Occipital lobe (tissue), 2 donors: ENCODE measurements around the gene FANCG. TPM values are rescaled to one million over a fixed set of nuclear protein-coding genes. Genes with fewer than 3 reads are reported as not detected.

Source experiments
- DNase-seq: peaks from one replicate; lab custom pipeline; 2025; lab: John Stamatoyannopoulos, UW
- total RNA-seq: library from RNA; depleted of rRNA; stranded (reverse); fragments of >200 nt; gene quantifications from one replicate; pipeline ENCODE4 v1.2.3, GENCODE V29; 2014

FANCG gene
- total RNA-seq, 1 donor from 2014 or later = 31.7 TPM

DNA sequence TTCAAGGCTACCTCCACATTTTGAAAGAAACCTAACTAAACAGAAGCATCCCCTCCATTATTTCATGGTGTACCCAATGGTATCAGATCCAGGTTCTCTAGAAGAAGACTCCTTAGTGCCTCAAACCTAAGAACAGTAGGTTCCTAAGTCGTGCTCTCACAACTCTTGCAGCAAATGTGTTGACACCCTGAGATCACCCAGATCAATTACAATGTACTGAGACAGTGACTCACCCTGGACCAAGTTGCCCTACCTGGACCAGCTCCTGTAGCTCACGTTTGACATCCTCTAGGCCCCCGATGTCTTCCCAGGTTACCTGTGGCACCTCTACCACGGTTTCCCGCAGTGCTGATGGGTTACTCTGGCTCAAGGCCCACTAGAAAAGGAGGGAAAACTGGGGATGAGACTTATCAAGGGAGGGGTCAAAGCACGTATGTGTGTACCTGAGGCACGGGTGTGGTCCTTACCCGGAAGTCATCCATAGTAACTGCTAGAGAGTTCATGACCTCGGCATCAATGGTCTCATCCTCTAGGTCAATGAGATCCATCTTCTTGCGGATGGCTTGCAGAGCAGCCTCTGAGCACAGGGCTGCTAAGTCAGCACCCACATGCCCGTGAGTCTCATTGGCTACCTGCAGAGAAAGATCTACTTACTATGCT is 19.1 kb downstream of the FANCG start:
- no peak for DNase-seq

DNA sequence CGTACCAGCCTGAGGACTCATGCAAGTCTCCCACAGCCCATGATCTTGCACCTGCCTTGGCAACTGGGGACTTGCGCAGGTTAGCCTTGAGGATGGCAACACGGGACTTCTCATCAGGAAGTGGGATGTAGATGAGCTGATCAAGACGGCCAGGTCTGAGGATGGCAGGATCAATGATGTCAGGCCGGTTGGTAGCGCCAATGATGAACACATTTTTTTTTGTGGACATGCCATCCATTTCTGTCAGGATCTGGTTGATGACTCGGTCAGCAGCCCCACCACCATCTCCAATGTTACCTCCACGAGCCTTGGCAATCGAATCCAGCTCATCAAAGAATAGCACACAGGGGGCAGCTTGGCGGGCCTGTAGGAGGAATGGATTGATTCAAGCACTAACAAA is 20.3 kb downstream of the FANCG start:
- no peak for DNase-seq

DNA sequence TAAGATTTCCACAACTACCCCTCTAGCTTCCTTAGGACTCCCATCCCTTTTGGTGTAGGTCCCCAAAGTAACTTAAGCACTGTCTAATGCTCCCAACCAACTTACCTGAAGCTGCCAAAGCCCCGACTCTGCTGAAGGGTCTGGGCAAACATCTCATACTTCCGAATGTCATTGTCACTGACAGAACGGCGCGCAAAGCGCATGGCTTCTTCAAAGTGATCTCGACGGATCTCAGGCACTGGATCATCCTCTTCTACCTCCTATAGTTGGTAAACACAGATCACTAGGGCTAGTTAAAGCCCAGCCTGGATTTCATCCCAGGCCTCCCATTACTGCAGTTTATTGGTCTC is 22.5 kb downstream of the FANCG start:
- DNase-seq = no peak

DNA sequence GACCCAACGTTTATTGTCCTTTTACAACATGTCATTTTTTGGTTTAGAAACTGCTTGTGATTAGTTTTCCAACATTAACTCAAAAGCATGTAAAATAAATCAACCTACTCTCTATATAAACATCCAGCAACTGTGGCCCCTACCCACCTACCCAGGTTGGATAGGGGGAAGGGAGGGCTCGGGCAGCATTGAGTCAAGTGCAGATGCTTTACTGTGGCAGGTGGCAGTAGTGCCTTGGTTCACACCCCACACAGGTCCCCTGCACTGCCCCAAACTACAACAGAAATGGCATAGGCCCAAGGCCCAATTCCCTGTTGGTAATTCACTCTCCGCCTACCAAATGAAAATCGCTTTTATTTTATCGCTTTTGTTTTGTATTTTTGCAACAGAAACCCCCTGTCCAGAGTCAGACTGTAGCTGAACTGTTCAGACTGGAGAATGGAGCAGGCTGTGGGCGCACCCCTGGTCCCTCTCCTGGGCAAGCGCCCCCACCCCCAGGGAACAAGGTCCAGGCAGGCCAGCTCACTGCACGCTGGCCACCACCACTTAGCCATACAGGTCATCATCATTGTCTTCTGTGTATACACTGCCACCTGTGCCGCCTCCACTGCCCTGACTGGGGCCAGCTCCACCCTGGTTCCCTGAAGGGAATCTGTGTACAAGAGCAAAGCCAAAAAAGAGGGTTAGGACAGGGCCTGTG is 23.0 kb downstream of the FANCG start:
- DNase-seq = no peak

DNA sequence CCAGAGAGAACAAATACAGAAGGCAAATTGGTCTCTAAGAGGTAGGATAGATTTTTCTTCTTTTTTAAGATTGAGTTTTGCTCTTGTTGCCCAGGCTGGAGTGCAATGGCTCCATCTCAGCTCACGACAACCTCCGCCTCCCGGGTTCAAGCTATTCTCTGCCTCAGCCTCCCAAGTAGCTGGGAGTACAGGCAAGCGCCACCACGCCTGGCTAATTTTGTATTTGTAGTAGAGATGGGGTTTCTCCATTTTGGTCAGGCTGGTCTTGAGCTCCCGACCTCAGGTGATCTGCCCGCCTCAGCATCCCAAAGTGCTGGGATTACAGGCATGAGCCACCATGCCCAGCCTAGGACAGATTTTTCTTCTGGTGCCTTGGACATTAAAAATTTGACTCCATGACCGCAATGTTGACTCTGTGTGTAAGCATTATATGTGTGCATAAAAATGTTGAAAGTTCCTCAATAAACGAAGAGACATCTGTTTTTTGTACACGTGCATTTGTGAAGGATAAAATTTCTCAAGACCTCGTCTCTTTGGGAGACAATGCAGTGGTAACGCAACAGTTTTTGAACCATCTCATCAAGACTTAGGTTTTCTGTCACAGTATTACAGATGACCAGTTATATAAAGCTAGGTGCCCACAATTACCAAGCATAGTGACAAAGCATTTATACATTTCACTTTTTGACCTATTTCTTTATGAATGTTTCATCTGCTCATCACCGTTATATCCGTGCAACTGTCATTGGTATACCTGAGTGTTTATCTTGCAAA is 24.7 kb downstream of the FANCG start:
- no peak for DNase-seq

DNA sequence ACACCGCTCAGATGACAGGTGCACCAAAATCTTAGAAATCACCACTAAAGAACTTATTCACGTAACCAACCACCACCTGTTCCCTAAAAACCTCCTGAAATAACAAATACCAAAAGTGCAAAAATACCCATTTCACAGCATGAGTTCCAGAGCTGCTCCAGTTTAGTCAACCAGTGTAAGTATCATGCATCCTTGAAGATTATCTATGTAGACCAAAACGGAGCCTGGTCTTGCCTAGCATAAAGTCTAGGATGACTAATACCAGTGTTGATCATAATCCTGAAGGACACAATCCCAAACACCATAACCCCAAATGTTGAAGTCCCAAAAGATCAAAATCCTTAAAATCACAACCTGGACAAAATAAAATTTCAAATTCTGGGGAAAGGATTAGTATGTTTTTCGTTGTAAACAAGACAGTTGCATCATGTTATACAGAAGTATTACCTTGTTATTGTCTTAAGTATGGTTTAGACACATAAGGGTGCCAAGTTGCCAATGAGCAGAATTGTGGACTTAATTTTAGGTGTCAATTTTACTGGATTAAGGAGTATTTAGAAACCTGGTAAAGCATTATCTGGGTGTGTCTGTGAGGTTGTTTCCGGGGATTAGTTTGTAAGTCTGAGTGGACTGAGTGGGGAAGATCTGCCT is 25.4 kb downstream of the FANCG start:
- DNase-seq = no peak

DNA sequence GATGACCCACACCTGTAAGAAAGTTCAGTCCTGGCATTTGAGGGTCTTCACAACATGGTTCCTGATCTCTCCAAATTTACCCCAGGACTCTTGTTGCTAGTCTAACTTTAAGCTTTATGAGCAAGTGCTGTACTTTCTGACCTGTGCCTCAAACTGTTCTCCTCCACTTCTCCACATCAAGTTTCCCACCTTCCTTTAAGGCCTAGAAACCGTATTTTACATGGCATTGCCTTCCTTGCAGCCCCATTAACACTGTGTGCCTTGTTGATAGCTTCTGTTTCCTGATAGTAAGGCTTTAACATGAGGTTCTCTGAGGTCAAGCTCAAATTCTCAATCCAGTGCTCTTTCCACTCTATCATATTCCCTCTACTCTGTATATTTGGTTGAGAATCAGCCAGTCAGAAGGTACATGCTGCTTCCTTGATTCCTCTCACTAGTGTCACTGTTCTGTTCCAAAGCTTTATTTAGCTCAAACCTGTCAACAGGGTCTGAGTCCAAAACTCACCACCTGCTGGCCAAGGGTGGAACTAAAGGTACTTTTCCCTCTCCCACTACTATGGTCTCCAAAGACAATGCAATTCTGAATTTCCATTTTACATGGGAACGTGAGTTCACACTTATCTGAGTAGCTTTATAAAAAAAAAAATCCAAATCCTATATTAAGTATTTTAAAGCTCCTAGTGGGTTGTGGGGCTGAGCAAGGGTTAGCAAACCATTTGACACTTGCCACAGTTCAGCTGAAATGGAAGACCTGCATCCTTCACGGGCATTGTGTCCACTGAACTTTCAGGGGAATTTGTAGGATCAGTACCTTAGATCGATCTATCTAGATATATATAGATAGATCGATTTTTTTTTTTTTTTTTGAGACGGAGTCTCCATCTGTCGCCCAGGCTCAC is 28.4 kb downstream of the FANCG start:
- no peak for DNase-seq

DNA sequence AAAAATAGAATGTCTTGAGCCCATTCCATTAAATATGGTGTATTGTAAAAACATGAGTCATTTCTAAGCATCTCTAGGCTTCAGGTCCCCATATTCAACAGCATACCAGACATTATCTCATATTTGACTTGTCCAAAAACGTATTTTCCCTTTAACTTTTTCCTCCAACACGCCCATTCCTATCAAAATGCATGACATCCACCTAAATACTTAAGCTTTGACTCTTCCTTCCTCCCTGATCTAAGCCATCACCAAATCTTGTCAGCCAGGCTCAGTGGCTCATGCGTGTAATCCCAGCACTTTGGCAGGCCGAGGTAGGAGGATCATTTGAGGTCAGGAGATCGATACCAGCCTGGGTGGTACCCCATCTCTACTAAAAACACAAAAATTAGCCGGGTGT is 31.2 kb downstream of the FANCG start:
- no peak for DNase-seq

DNA sequence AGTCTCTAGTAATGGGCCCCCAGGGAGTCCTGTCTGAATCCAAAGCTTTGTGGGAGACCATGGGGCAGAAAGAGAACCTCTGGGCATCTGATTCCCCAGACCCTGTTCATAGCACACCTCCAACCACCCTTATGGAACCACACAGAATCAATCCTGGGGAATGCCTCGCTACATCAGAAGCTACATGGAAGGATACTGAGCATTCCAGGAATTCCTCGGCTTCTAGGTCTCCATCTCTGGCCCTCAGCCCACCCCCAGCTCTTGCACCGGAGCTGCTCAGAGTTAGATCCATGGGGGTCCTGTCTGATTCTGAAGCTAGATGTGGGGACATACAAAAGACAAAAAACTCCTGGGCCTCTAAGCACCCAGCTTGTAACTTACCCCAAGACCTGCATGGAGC is 35.7 kb downstream of the FANCG start:
- no peak for DNase-seq

DNA sequence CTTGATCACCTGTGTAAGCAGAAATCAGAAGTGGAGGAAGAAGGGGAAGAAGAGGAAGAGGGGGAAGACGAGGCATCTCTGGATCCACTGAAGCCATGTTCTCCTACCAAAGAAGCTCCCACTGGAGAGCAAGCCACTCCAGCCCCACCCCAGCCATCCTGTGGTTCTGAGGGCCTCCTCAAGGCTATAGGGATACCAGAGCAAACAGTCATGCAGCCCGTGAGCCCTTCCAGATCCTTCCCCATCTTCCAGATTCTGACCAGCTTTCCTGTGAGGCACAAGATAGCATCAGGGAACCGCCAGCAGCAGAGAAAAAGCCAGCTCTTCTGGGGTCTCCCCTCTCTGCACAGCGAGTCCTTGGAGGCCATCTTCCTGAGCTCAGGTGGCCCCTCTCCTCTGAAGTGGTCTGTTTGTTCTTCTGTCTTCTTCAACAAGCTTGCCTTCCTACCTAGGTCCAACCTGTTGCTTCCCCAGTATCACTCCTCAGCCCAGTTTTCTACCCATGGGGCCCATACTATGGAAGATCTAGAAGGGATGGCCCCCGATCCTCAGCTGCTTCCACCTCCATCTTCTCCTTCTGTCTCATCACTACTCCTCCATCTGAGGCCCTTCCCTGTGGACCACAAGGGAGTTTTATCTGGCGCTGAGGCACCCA is 36.7 kb downstream of the FANCG start:
- no peak for DNase-seq

DNA sequence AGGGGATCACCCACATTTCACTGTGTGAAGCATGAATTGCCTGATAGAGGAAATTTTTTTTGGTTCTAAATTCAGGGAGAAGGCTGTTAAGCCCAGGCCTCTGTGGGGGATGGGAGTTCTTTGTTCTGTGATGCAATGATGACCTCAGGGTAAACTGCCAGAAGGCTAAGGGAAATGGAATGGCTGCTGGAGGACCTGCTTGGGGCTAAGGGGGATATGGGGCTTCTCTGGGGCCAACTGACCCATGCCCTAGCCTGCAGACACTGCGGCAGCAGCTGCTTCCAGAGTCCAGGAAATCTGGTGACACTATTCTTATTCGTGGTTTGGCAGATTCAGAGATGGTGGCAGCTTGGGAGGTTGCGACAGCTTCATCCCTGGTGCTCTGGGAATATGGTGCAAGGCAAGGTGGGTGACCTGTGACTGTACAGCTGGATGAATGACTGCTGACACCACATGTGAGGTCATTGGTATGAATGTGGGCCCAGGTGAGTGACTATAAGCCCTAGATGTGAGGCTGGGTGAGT is 37.6 kb downstream of the FANCG start:
- DNase-seq = no peak

DNA sequence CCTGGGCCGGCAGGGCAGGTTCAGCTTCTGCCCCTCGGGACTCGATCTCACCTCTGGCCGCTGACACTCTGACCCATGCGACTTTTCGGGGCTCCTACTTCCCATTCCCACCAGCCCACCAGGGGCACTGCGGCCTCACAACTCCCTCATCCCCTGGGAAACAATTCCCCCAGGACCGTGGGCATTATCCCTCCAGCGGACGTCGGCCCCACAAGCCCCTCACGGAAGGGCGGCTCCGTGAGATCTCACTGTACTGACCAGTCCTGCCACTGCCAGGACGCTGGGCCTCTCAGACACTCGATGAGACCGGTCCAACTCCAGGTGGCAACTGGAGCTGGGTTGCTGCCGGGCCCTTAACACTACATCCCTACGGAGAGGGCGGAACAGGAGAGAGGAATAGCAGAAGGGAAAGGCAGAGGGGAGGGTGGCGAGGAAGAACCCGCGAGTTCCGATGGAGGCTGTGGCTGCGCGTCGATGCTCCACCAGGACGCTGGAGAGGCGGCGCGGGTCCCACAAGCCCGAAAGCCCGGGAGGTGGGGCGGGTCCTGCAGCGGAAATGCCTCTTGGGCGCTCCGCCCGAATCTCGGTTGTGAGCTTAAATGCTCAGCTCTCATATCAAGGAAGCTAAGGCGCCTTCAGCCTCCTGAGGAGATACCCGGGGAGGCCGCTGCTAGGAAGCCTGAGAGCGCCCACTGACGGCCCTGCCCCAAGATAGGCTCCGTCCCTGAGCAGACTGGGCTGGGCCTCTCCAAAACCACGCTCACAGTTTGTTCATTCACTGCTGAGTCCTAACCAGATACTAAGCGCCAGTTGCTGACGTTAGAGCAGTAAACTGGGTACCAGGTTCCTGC is 43.7 kb downstream of the FANCG start:
- DNase-seq = no peak

DNA sequence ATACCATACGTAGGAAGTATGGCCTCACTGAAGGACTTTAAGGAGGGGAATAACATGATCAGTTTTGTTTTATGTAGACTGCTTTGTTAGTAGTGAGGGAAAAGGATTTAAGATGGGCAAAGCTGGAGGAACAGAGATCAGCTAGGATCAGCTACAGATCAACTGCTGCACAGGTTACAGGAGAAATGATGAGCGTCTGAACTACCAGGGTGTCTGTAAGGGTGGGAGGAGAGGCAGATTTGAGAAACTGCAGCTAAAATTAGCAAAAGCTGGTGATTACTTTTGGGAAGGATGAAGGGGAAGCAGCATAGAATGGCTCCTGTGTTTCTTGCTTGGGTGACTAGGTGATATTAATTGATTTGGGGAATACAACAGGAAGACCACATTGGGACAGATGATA is 46.6 kb downstream of the FANCG start:
- no peak for DNase-seq

DNA sequence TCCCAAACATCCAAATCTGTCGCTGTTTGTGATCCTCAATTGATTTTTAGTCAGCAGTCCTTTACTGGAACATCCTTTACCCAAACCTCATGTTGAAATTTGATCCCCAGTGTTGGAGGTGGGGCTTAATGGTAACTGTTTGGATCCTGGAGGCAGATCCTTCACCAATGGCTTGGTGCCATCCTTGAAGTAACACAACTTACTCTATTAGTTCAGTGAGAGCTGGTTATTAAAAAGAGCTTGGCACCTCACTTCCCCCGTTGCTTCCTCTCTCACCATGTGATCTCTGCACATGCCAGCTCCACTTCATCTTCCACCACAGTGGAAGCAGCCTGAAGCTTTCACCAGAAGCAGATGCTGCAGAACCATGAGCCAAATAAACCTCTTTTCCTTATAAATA is 49.9 kb downstream of the FANCG start:
- no peak for DNase-seq

DNA sequence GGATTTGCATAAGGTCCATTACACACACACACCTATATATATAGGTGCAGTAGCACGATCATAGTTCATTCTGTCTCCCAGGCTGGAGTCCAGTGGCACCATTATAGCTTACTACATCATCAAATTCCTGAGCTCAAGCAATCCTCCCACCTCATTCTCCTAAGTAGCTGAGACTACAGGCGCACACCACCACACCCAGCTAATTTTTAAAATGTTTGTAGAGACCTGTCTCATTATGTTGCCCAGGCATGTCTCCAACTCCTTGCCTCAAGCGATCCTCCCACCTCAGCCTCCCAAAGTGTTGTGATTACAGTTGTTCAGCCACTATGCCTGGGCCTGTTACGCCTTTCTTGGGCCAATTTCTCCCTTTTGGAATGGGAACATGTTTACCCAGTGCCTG is 50.5 kb downstream of the FANCG start:
- DNase-seq = no peak

DNA sequence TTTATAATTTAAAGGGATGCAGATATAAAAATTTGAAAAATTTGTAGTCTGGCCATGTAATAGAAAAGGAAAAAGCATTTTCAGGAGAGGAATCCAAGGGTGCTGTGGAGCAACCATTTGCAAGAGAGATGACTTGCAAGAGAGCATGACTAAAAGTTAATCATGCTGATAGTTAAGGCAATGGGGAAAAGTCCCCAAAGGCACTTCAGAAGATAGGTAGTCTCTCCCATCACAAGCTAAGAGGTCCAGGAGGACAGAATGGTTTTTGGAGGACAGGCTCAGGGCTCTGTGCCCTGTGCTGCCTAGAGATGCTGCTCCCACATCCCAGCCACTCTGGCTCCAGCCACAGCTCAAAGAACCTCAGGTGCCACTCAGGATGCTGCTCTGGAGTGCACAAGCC is 51.4 kb downstream of the FANCG start:
- DNase-seq = no peak

DNA sequence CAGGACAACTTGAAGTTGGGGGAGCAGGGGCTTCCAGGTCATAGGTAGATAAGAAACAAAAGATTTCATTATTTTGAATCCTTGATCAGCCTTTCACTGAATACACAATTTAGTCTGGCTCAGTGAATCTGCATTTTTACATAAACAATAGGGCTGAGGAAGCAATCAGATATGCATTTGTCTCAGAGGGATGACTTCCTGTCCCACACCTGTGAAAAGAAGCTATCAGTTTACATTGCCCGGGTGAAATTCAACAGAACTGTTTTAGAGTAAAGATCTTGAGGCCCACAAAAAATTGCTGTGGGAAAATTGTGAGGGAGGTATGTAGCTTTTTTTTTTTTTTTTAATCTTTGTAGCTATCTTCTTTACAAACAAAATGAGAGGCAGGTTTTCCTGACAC is 51.9 kb downstream of the FANCG start:
- no peak for DNase-seq

DNA sequence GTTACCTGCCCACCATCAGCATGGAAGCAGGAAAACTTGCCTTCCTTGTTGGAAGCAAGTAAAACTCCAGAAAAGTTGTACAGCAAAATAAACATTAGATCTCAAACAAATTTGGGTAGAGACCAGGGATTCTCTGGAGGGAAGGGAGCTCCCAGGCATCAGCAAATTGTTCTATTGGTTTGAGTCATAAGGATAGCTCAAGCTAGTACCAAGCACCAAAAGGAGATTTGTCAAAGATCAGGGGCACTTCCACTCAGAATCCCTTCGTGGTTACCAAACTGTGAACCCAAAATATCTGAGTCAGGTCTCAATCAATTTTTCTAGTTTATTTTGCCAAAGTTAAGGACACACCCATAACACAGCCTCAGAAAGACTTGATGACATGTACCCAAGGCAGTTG is 52.4 kb downstream of the FANCG start:
- no peak for DNase-seq

DNA sequence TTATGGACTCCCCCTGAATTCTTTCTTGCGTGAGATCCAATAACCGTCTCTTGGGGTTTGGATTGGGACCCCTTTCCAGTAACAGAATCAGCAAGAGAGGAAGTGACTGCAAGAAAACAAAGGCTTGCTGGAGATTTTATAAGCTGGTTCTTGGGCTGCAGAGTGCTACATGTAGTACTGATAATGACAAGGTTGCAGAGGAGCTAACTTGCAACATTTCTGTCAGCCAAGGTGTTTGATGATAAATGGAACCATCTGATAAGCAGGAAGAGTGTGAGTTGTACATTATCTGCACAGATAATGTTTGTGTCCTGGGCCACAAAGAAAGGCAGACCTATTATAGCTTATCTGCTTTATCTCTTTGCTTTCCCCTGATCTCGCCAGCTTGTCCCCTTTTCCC is 53.1 kb downstream of the FANCG start:
- no peak for DNase-seq
